ENCODE measurements around the gene ZFHX3.

The ZFHX3 gene

DNA sequence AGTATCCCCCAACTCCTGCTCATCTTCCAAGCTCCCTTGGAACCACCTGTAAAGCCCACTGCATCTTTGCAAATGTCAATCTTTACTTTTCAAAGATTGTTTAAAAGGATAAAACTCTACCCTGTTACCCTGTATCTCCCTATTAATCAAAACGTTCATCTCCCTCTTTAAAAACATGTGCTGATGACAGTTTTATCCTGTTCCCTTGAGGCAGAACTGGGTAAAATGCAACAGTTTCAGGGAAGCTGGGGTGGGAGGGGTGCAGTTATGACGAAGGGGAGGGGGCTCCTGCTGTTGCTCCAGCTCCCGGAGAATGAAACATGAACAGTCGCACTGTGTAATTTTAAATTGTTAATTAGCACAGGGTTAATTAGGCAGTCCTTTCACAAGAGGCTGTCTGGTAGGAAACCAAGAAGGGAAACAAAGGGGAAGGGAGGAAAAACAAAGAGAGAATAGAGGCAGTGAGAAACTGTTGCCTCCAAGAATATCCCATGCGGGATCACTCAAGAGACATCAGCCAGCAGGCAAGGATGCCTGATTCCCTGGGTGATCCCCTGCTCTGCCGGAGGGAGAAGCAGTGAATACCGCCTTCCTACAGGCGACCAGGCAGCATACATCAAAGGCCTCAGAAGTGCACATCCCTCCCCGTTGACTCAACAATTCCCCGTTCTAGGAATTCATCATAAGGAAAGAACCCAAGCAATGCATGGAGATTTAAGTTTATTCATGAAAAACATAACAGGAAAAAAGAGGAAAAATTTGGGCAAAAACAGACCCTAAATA, 84.2 kb downstream of the ZFHX3 start:
- in situ Hi-C loops (cut with HindIII; ENCODE audit: low sequenced_read_pairs), result no loop called here
- no peak for DNase-seq (ENCODE audit: low read depth)
- no peak overlapping the region for H3K4me3 ChIP-seq (ENCODE audit: low read depth, low read length)
- TF ChIP-seq, protein P1, sequence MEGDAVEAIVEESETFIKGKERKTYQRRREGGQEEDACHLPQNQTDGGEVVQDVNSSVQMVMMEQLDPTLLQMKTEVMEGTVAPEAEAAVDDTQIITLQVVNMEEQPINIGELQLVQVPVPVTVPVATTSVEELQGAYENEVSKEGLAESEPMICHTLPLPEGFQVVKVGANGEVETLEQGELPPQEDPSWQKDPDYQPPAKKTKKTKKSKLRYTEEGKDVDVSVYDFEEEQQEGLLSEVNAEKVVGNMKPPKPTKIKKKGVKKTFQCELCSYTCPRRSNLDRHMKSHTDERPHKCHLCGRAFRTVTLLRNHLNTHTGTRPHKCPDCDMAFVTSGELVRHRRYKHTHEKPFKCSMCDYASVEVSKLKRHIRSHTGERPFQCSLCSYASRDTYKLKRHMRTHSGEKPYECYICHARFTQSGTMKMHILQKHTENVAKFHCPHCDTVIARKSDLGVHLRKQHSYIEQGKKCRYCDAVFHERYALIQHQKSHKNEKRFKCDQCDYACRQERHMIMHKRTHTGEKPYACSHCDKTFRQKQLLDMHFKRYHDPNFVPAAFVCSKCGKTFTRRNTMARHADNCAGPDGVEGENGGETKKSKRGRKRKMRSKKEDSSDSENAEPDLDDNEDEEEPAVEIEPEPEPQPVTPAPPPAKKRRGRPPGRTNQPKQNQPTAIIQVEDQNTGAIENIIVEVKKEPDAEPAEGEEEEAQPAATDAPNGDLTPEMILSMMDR (IDR thresholded peaks at IDR 0.05; ENCODE audit: low read depth, low read length, missing control alignments), result no peak

DNA sequence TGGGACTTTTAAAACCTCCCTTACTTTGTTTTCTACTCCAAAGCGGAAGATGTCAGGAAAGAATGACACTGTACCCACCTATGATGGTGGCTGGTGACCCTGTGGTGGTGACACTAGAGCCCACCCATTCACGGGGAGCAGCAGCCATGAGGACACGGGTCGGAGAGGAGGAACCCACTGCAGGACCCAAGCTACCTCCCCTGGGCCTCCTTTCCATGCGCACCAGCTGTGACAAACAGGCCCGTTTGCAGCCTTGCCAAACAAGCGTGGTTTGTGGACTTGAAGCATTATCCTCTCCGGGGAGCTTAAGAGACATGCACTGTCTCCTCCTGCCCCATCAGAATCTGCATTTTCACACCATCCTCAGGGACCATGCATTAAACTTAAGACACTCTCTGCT, 85.6 kb downstream of the ZFHX3 start:
- in situ Hi-C loops (cut with HindIII; ENCODE audit: low sequenced_read_pairs), result no loop called here
- no peak overlapping the region for H3K4me3 ChIP-seq (ENCODE audit: low read depth, low read length)
- TF ChIP-seq, protein P1 (IDR thresholded peaks at IDR 0.05; ENCODE audit: low read depth, low read length, missing control alignments), result no peak
- DNase-seq (ENCODE audit: low read depth), result no peak

DNA sequence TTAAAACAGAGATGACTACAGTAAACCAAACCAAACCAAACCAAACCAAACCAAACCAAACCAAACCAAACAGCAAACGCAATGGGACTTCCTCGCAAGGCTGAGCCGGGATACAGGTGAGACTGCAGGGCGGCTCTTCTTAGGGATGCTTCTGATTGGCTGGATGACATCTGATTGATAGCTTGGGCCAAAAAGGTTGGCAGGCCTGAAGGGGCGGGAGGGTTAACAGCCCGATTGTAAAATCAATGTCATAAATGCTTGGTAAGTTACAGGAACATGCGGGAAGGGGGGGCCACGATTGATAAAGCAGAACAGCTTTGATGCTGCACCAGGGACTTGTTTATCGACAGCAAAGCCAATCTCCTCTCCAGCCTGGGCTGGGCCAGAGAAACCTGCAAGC, 86.1 kb downstream of the ZFHX3 start:
- no peak overlapping the region for H3K4me3 ChIP-seq (ENCODE audit: low read depth, low read length)
- TF ChIP-seq, protein P1 (IDR thresholded peaks at IDR 0.05; ENCODE audit: low read depth, low read length, missing control alignments), result no peak
- DNase-seq (ENCODE audit: low read depth), result no peak
- in situ Hi-C loops (cut with HindIII; ENCODE audit: low sequenced_read_pairs), result no loop called here

DNA sequence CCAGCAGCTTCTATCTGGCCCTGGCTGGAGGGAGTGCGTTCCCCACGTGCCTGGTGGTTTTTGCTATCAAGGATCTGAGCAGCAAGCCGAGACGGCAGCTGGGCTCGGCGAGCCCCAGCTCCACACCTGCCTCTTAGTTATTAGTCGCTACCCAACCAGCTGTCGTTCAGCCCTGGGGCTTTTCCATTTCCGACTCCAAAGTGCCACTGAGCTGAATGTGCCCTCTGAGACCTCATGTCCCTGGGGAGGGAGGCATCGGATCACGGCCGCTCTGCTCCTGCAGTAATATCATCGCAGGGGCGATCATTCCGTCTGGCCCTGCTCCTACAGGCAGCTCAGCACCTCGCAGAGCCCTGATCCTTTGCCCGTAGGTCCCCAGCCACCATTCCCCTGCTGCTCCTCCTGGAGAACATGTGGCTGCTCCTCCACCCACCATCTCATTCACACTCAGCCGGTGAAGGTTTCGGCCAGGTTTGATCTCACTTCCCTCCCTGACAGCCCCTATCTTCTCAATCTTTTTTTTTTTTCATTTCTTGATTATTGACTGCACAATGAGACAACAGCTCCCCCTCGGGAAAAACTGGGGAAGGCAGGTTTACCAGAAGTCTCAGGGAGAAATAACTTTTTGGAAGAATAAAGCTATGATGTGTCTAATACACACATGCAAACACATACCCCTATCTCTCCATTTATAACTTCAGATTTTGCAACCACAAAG, 86.7 kb downstream of the ZFHX3 start:
- TF ChIP-seq, protein P1 (IDR thresholded peaks at IDR 0.05; ENCODE audit: low read depth, low read length, missing control alignments), result peak; percentile 51
- in situ Hi-C loops (cut with HindIII; ENCODE audit: low sequenced_read_pairs), result no loop called here
- H3K4me3 ChIP-seq (ENCODE audit: low read depth, low read length), result no peak overlapping the region
- no peak for DNase-seq (ENCODE audit: low read depth)

DNA sequence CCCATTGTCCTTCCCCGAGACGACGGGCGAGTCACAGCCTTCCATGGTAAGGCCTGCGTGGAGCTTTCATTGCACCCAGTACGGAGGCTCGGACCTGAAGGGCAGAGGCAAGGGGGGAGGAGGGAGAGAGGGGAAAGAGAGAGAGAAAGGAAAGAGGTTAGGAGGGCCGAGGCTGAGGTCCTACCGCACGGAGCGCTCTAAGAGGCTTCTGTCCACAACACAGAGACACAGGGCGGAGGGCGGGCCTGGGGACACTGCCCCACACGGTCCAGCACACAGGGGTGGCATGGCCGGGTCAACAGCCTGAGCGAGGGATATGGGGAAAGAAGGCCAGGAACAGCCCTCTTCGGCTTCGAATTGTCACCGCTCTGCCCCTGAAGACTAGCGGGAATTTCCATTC, 87.8 kb downstream of the ZFHX3 start:
- in situ Hi-C loops (cut with HindIII; ENCODE audit: low sequenced_read_pairs), result no loop called here
- TF ChIP-seq, protein P1 (IDR thresholded peaks at IDR 0.05; ENCODE audit: low read depth, low read length, missing control alignments), result no peak
- no peak for DNase-seq (ENCODE audit: low read depth)
- no peak overlapping the region for H3K4me3 ChIP-seq (ENCODE audit: low read depth, low read length)

DNA sequence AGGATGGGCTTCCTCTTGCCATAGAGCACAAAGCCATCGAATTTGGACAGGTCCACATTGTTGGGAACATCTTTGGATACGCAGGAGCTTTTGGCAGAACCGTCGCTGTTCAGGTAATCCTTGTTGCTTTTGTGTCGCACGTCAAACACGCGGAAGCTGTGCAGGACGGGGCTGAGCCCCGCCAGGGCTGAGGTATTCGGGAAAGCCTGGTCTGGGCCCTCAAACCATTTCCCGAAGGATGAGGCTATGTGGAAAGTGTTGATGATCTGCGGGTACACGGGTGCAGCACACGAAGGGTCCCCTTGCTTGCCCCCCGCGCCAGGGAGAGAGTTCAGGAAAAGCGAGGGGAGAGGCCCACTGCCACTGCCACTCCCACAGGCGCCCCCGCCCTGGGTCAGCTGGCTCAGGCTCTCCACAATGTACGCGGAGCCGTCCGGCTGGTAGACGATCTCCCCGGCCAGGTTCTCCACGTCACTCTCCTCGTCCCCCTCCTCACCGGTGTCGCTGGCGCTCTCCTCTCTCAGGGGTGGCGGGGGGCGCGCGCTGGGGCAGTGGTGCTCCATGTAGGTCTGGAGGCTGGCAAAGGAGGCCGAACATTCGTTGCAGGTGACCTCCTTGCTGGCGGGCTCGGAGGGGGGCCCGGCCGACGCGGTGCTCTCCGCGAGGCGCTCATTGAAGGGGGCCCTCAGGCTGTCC, 88.5 kb downstream of the ZFHX3 start:
- TF ChIP-seq, protein P1 (IDR thresholded peaks at IDR 0.05; ENCODE audit: low read depth, low read length, missing control alignments), result no peak
- no peak for DNase-seq (ENCODE audit: low read depth)
- in situ Hi-C loops (cut with HindIII; ENCODE audit: low sequenced_read_pairs), result no loop called here
- no peak overlapping the region for H3K4me3 ChIP-seq (ENCODE audit: low read depth, low read length)

All from astrocyte of the cerebellum (primary cell).